ENCODE measurements around the gene SNX9. TPM values are rescaled to one million over a fixed set of nuclear protein-coding genes. Genes with fewer than 3 reads are reported as not detected.

SNX9 gene
- total and polyA plus RNA-seq, 2 of the 4 experiments (the other 2 are of a cell fraction) = 35.3 to 41.2 TPM

GRCh38 chr6:157966589-157966977 is 143.5 kb downstream of the SNX9 start:
- no peak overlapping the region for H4K8ac ChIP-seq (ENCODE audit: low read depth in 2 of 2, low read length in 2 of 2)
- intact Hi-C loops (cut with micrococcal nuclease) (no loop called here), in situ Hi-C loops (cut with MboI; ENCODE audit: low sequenced_read_pairs) (no loop called here), dilution Hi-C loops (cut with HindIII; ENCODE audit: low sequenced_read_pairs, unreplicated experiment) (no loop called here)
- no peaks in the 10 kb centered on the region for H3K36me3 ChIP-seq (ENCODE audit: control insufficient read depth, insufficient read depth, low read length)
- no peak overlapping the region for H3K23ac ChIP-seq (ENCODE audit: low read depth, low read length)
- H2BK5ac ChIP-seq (ENCODE audit: low read depth, low read length, poor library complexity, severe bottlenecking) = no peak overlapping the region
- H2BK120ac ChIP-seq (ENCODE audit: low read depth, low read length) = no peak overlapping the region
- H3K27me3 ChIP-seq (ENCODE audit: control insufficient read depth, insufficient read depth, low read length) = no peaks in the 10 kb centered on the region
- H3K4me2 ChIP-seq (ENCODE audit: low read depth, low read length) = no peak overlapping the region
- no peak overlapping the region for H3K4ac ChIP-seq (ENCODE audit: low read depth, low read length)
- ATAC-seq (ENCODE audit: low read depth) (no peak), DNase-seq (no peak)
- 0 out of 2 replicates have a peak, but pooled peaks cover 3% of the 10 kb centered on the region for H3K9me1 ChIP-seq (ENCODE audit: insufficient read depth, low read length)
- no CpG with 5 or more reads among the region's 8 CpGs for WGBS, 2 experiments (ENCODE audit: extremely low coverage in 2 of 2, insufficient read length in 1 of 2)
- H3K9ac ChIP-seq (ENCODE audit: low read depth, low read length) = no peak overlapping the region
- no peak overlapping the region for H3K18ac ChIP-seq (ENCODE audit: low read depth, low read length)
- H2AFZ ChIP-seq (replicated peaks; ENCODE audit: low read length, poor library complexity) = no peak overlapping the region
- H4K5ac ChIP-seq (ENCODE audit: low read depth, low read length) = no peak overlapping the region
- no peak overlapping the region for H2BK15ac ChIP-seq (ENCODE audit: low read depth, low read length)
- no peaks in the 10 kb centered on the region for H3K9me3 ChIP-seq (ENCODE audit: control insufficient read depth, insufficient read depth, low read length)
- no peak for TF ChIP-seq MAZ (IDR thresholded peaks at IDR 0.05; ENCODE audit: borderline replicate concordance, low read depth, low read length)
- H3K79me1 ChIP-seq (ENCODE audit: low read depth in 1 of 2, low read length in 2 of 2) = no peaks in the 10 kb centered on the region
- H3K56ac ChIP-seq (ENCODE audit: extremely low read depth, insufficient read depth, low read length) = no peak overlapping the region
- no TSS peak for BruUV-seq (replicated peaks)
- H2AK5ac ChIP-seq (ENCODE audit: low read depth, low read length) = no peak overlapping the region
- H4K20me1 ChIP-seq (ENCODE audit: insufficient read depth, low read length) = no peaks in the 10 kb centered on the region
- no peak overlapping the region for H3K14ac ChIP-seq (replicated peaks; ENCODE audit: low read depth, low read length)
- H4K91ac ChIP-seq (ENCODE audit: insufficient read depth, low read depth, low read length) = no peak overlapping the region
- H3K4me1 ChIP-seq (ENCODE audit: control insufficient read depth, insufficient read depth, low read length) = no peaks in the 10 kb centered on the region
- H3K27ac ChIP-seq (ENCODE audit: insufficient read depth, low read length) = no peak overlapping the region
- H3K4me3 ChIP-seq (ENCODE audit: insufficient read depth, low read depth, low read length) = no peak overlapping the region
- no peak overlapping the region for H2AK9ac ChIP-seq (replicated peaks; ENCODE audit: low read depth, low read length, poor library complexity)
- ChIA-PET CTCF (no interaction called here), POLR2A (ENCODE audit: unreplicated experiment) (no interaction called here)
- no peak overlapping the region for H2BK20ac ChIP-seq (ENCODE audit: low read depth, low read length)

All from IMR-90 (cell line).